ENCODE data around the gene ZDHHC8. TPM values are rescaled to one million over a fixed set of nuclear protein-coding genes. Genes with fewer than 3 reads are reported as not detected.

ZDHHC8 gene
- total RNA-seq, 1 experiment from 2014 or later: 51.7 TPM

GRCh38 chr22:20117633-20118299, 13.8 kb upstream of the ZDHHC8 start:
- H3K23ac ChIP-seq (ENCODE audit: insufficient read length, low read depth, low read length): no peak overlapping the region
- no peaks in the 10 kb centered on the region for H3K27me3 ChIP-seq (ENCODE audit: insufficient read depth, low read length)
- peak overlapping the region; percentile 95 for H3K14ac ChIP-seq (ENCODE audit: insufficient read depth, low read length)
- peak overlapping the region; percentile 92 to 94 for H3K4me3 Mint-ChIP-seq
- H3K4me2 ChIP-seq (ENCODE audit: insufficient read depth, insufficient read length, low read length): peak overlapping the region; percentile 74
- H3K79me2 ChIP-seq (ENCODE audit: insufficient read depth, low read length): peaks cover 43% of the 10 kb centered on the region
- peak overlapping the region; percentile 39 for H3K56ac ChIP-seq (ENCODE audit: insufficient read length, low read depth, low read length)
- peak overlapping the region; percentile 98; the same call in 1 of the 2 replicates for H3K4ac ChIP-seq (ENCODE audit: low read depth, low read length)
- no peak overlapping the region for H3T11ph ChIP-seq (ENCODE audit: low read length)
- no peaks in the 10 kb centered on the region for H3K9me3 Mint-ChIP-seq
- H3K79me1 ChIP-seq (ENCODE audit: insufficient read depth, low read depth, low read length, poor library complexity, severe bottlenecking): peaks cover 14% of the 10 kb centered on the region
- H4K20me1 ChIP-seq (ENCODE audit: control insufficient read depth, insufficient read depth, insufficient read length): no peaks in the 10 kb centered on the region
- no peak overlapping the region for H2AFZ ChIP-seq (ENCODE audit: low read length)
- H3K23me2 ChIP-seq (ENCODE audit: insufficient read length, low read depth, low read length, poor library complexity, severe bottlenecking): peaks cover 8% of the 10 kb centered on the region
- H3K9ac ChIP-seq (ENCODE audit: extremely low read depth, insufficient read length, low read length): peak overlapping the region; percentile 100
- H2AK5ac ChIP-seq (ENCODE audit: insufficient read length, low read length): no peak overlapping the region
- no peak overlapping the region for H2BK5ac ChIP-seq (ENCODE audit: insufficient read length, low read length)
- peak overlapping the region; percentile 89 for H3K18ac ChIP-seq (ENCODE audit: insufficient read length, low read depth, low read length)
- no peaks in the 10 kb centered on the region for H3K4me1 ChIP-seq (ENCODE audit: insufficient read depth, low read length)
- H3K4me1 Mint-ChIP-seq: peaks cover 12 to 19% of the 10 kb centered on the region in 2 experiments
- H3K36me3 Mint-ChIP-seq (ENCODE audit: insufficient read depth in 1 of 3, low read depth in 3 of 3): peaks cover 45 to 64% (median 60%) of the 10 kb centered on the region in 3 experiments
- H4K5ac ChIP-seq (ENCODE audit: insufficient read length, low read depth, low read length): no peak overlapping the region
- peak overlapping the region; percentile 96 for H4K91ac ChIP-seq (ENCODE audit: insufficient read length, low read depth, low read length)
- no peaks in the 10 kb centered on the region for H3K27me3 Mint-ChIP-seq (ENCODE audit: low read depth)
- H3K9me3 ChIP-seq (ENCODE audit: control insufficient read depth, low read depth, low read length): no peaks in the 10 kb centered on the region
- no peak overlapping the region for H2BK12ac ChIP-seq (ENCODE audit: insufficient read length, low read depth, low read length)
- peak overlapping the region; percentile 76 to 96 (median 95); a peak in 6 of 7 replicates for H3K27ac Mint-ChIP-seq
- DNase-seq: no peak
- WGBS (ENCODE audit: extremely low coverage, insufficient read length, low lambda C conversion rate): no CpG with 5 or more reads among the region's 66 CpGs
- no peak overlapping the region for H4K8ac ChIP-seq (replicated peaks; ENCODE audit: insufficient read length, low read depth, low read length)
- H3K27ac ChIP-seq (ENCODE audit: insufficient read length, low read depth, low read length): no peak overlapping the region
- H2BK20ac ChIP-seq (ENCODE audit: low read depth, low read length, poor library complexity, severe bottlenecking): no peak overlapping the region
- TF ChIP-seq, protein P1, sequence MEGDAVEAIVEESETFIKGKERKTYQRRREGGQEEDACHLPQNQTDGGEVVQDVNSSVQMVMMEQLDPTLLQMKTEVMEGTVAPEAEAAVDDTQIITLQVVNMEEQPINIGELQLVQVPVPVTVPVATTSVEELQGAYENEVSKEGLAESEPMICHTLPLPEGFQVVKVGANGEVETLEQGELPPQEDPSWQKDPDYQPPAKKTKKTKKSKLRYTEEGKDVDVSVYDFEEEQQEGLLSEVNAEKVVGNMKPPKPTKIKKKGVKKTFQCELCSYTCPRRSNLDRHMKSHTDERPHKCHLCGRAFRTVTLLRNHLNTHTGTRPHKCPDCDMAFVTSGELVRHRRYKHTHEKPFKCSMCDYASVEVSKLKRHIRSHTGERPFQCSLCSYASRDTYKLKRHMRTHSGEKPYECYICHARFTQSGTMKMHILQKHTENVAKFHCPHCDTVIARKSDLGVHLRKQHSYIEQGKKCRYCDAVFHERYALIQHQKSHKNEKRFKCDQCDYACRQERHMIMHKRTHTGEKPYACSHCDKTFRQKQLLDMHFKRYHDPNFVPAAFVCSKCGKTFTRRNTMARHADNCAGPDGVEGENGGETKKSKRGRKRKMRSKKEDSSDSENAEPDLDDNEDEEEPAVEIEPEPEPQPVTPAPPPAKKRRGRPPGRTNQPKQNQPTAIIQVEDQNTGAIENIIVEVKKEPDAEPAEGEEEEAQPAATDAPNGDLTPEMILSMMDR (conservative IDR thresholded peaks at IDR 0.05): no peak
- H2BK120ac ChIP-seq (ENCODE audit: low read depth, low read length, poor library complexity, severe bottlenecking): peak overlapping the region; percentile 25
- no peak overlapping the region for H2BK15ac ChIP-seq (ENCODE audit: low read depth, low read length)
